ENCODE data around the gene TUBB4B.

Gene TUBB4B

DNA sequence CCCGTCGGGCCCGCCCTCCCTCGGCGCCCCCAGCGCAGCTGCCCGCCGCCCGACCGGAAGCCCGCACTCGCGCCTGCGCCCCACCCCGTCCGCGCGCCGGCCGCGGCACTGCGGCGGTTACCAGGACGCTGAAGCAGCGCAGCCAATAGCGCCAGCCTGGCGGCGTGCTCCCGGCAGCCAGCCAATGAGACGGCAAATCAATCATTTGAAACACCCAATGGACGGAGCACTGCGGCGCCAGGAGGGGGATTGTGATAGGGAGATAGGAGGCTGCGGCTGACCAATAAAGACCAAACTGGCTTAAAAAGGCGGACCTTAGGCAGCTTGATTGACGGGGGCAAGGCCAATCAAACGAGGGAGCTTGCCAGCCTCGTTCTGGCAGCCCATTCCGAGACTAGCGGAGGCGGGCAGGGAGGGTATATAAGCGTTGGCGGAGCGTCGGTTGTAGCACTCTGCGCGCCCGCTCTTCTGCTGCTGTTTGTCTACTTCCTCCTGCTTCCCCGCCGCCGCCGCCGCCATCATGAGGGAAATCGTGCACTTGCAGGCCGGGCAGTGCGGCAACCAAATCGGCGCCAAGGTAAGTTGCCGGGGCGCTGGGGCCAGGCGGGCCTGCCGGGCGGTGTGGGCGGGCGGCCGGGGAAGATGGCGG, at the start of gene TUBB4B:
Gene TUBB4B, plus strand, starts transcription at position 447 of the 649 bp plus-strand sequence. Its CDS starts 74 bp downstream, at position 521.
- peak; percentile 100 for DNase-seq

DNA sequence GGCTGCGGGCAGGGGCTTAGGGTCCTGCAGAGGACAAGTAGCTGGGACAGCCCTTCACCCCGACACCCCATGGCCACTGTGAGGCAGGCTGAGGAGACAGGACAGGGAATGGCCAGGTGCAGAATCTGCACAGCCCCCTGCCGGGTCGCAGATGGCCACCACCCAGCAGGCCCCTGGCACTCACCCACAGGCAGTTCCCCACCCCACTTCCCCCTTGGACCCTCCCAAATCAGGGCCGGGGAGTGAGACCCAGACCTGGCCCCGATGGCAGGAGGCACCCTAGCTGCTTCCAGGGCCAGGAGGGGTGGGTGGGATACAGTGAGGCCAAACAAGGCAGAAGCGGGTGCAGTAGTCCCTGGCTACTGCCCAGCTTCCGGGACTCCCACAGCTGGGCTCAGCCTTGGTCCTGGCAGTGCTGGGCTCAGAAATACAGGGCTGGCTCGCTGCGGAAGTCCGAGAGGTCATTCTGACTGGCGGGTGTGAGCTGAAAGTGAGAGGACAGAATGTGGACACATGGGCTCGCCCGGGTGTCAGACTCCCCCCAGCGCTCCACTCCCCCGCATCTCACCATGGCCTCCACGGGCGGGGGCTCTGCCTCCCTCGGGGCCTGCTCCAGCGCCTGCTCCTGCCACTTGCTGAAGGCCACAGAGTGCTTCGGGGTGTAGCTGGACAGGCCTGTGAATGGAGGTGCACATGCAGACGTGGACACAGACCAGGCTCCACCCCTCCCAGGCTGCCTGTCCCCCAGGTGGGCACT, 49.2 kb upstream of the TUBB4B start:
- no peak for DNase-seq

DNA sequence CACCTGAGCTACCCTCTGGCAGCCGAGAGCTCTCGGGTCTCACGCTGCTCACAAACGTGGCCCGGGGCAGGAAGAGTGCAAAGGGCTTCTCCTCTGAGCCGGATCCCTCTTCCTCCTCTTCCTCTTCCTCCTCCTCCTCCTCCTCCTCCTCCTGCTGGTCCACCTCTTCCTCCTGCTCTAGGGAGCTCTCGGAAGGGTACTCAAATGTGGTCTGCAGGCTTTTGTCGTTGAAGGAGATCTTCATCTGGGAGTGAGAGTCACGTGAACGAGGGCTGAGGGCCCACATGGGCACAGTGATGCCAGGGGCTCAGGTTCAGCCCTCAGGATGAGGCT, 48.7 kb upstream of the TUBB4B start:
- no peak for DNase-seq

DNA sequence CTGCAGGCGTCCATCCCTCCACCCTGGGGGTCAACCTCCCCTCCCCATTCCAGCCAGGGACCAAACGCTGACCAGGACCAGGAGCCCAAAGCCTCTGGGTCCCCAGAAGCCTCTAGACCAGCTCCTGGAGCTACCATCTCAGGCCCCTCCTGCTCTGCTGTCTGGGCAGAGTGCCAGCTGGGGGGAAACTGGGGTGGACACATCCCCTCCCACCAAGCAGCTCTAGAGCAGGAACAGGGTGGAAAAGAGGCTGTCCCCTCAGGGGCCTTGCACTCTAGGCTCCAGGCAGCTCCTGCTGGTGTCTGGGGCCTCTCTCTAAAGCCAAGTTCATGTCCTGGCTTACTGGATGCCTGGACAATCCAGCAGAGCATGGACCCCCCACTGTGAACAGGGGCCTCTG, 48.2 kb upstream of the TUBB4B start:
- DNase-seq, result no peak

DNA sequence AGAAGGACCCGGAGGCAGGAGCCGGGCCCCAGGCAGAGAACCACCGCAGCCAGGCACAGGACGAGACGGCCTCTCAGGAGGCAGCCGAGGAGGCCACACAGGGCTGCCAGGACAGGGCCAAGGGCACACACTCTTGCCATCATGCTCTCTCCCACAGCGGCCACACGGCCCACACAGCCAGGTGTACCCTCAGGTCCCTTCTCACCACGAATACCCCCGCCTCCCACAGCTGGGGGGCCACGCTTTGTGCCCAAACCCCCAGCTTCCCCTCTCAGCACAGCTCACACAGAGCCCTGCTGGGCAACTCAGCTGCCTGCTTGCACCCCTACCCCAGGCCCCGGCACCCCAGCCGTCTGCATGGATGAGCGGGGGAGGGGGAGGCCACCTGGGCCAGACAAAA, 47.3 kb upstream of the TUBB4B start:
- no peak for DNase-seq

DNA sequence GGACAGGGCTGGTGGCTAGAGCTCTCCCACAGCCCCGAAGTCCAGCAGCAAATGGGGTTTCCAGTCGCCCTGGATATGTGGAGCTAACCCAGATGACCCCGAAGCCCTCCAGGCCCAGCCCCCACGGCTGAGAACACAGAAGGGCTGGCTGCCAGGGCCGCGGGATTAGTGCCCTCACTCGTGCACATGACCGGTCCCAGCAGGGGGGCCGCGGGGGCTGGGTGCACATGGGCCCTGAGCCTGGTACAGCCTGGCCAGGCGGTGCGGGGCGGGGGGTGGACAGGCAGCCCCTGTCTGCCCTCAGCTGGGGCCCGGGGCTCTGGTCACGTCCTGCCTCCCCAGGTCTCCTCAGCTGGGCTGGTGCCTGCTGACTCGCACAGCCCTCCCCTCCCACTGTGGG, 46.7 kb upstream of the TUBB4B start:
- DNase-seq, result no peak

DNA sequence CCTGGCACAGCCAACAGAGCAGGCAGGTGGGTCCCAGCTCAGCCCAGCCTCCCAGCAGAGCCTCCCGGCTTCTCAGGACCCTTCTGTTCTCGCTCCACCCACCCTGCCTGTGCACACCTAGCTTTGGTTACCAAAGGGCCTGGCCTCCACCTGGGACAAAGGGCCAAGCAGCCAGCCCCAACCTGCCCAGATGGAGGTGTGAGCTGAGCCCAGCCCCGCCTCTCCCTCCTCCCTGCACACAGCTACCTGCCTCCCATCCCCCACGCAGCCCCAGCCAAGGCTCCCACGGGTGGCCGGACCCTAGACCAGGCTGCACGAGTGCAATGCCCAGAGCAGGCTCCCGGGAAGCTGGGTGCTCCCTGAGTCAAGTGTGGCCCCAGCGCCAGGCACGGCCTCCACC, 46.2 kb upstream of the TUBB4B start:
- peak; percentile 52 for DNase-seq

DNA sequence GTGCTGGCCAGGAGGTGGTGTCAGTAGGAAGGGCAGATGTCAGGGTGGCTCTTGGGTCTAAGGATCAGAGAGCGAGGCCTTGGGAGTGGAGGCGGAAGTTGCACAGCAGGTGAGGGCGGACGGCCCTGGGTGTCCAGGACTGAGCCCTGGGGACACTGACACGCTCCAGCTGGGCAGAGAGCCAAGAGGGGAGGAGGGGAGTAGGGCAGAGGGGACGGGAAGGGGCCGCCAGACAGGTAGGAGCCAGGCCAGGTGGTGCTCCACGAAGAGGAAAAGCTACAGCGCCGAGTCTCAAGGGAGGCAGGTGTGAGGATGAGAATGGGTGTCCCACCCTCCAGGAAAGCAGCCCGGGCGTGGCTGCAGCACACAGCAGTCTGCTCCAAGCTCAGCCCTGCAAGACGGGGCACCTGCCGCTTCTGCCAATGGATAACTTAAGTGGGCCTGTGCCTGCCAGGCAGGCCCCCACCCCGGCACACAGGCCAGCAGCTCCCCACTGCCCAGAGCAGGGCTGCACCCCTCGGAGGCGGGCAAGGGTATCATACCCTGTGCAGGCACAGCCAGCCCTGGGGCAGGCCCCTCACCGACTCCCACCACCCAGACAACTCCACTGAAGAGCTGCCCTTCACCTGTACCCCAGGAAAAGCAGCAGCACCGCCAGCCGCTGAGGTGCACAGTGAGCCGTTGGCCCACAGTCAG, 45.4 kb upstream of the TUBB4B start:
- peak; percentile 96 for DNase-seq

DNA sequence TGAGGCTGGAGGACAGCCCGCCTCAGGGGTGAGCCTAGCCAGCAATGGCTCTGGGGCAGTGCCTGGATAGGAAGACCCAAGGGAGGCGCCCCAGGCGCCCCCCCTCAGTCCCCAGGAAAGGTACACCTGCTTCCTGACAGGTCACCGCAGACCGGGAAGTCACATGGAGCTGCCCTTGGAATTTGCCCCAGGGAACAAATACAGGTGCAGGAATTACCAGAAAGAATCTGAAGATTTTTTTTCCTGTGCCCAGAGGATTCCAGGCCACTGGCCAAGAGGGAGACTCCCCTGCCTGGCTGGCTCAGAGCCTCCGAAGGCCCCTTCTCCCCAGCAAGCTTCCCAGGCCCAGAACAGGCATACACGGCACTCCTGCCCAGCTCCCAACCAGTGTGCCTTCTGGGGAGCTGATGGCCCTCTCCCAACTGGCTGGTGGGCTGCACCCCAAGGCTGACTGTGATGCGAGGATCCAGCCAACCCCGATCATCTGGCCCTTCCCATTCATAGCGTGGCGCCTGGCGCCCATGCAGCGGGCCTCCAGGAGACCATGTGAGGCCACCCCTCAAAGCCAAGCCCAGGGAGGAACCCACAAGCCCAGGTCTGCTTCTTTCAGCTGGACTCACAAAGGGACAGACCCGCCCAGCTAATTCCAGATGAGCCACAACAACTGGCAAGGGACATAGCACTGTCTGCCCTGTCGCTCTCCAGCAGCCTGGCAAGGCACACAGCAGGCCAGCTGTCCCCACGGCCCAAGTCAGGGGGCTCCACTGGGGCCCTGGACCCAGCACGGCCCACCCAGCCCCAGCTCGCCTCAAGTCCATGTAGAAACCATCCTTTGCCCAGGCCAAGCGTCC, 42.8 kb upstream of the TUBB4B start:
- no peak for DNase-seq

DNA sequence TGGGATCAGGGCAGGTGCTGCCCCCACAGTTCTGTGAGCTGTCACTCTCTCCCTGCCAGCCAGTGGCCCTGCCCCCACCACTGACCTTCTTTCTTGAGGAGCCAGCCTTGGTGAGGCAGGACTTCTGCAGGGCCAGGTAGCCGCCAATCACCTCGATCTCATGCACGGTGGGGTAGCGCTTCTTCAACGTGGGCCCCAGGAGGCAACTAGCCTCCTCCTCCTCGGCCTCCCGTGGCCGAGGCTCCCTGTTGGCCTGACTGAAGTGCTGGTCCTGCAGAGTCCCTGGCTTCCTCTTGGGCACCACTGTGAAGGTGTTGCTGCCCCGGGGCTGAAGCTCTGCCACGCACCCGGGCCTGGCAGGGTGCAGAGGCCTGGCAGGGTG, 42.2 kb upstream of the TUBB4B start:
- no peak for DNase-seq

DNA sequence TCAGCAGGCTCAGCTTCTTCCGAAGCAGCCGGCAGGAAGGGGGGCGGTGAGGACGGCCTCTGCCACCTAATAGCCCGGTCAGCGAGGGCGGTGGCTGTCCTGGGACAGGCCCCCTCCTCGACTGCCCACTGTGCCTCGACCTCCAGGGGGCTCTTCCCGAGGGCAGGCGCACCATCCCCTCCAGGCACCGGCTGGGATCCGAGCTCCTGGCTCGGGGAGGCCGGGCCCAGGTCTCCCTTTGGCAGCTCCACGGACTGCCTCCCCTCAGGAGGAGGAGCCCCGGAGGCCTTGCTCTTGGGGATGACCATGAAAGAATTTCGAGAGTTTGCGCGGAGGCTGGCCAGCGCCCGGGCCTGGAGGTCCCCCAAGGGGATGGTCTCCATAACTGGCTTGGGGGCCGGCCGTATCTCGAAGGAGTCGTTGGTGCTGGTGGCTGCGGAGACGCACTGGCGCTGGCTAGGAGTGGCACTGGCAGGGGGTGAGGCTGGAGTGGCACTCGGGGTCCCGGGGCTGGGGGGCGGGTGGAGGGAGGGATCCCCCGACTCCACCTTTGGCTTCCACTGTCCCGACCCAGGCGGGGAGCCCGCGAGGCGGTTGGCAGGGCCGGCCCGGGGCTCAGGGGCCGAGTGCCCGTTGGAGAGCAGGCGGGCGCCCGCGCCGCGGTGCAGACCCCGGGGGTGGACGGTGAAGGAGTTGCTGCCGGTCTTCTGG, 41.5 kb upstream of the TUBB4B start:
- DNase-seq, result no peak

DNA sequence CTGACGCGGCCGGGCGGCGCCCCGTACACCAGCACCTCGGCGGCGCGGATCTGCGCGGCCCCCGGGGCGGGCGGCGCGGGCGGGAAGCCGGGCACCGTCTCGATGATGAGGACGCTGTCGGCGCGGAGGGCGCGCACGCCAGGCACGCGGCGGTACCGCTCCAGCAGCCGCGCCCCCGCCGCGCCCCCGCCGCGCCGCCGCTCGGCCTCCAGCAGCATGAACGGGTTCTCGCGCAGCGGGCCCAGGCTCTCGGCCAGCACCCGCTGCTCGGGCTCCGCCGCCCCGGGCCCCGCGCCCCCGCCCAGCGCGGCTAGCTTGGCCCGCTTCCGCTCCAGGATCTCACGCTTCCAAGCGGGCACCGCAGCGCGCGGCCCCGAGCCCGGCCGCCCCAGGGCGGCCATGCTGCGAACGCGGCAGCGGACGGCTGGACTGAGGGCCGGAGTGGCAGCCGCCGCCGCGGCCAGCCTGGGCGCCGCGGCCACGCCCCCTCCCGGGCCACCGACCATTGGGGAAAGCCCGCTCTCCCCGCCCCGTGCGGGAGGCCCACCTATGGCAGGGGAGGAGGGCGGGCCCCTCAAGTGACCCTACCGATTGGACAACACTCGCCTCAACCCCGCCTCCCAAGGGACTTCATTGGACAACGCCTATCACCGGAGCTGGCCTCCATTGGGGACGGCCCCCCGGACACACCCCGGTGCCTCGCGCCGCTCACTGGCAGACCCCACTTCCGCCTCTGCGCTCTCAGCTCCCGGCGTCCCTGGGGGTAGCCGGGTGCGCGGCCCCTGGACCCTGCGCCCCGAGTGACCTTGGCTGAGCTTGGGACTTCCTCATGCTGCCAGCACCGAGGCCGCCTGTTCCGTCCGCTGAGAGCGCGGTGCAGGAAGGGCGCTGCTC, 40.5 kb upstream of the TUBB4B start, which contains the start of gene TPRN:
Gene TPRN, minus strand, starts transcription at position 431 of the 894 bp plus-strand sequence. Its CDS starts 30 bp downstream, at position 401.
- peak; percentile 99 for DNase-seq

DNA sequence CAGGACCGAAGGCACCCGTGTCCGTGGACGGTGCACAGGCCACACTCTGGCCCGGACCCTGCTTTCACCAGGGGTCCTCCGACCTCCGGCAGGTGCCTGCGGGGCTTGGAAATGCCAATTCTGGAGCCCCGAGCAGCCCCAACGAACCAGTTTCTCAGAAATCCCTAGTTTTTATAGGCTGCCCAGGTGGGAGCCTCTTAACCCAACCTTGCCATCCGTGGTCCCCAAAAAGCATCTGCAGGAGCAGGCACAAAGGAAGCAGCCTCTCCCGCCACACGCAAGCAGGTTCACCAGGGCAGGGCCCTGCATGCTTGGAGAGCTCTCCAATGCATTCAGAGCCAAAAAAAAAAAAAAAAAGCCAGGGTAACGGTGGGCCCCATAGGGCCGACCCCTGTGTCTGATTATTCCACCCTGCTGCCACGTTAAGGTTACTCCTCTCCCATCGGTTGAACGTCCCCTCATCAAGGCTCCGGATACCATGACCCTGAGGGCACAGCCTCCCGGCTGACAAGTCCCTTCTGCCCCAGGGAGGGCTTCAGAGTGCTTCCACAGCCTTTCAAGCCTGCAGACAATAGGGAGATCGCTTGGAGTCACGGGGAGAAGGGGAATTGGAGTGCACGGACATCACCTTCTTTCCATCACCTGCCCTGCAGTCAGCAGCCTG, 39.8 kb upstream of the TUBB4B start:
- DNase-seq, result no peak

DNA sequence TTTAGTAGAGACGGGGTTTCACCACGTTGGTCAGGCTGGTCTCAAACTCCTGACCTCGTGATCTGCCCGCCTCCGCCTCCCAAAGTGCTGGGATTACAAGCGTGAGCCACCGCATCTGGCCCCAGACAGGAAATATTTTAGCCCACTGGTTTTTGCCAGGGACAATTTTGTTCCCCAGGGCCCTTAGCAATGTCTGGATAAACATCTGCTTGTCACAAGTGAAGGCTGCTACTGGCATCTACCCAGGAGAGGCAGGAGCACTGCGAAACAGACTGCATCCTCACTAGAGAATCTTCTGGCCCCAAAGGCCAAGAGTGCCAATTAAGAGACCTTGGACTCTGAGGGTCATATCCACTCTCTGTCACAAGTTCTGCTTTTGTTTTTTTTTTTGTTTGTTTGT, 38.1 kb upstream of the TUBB4B start:
- no peak for DNase-seq

DNA sequence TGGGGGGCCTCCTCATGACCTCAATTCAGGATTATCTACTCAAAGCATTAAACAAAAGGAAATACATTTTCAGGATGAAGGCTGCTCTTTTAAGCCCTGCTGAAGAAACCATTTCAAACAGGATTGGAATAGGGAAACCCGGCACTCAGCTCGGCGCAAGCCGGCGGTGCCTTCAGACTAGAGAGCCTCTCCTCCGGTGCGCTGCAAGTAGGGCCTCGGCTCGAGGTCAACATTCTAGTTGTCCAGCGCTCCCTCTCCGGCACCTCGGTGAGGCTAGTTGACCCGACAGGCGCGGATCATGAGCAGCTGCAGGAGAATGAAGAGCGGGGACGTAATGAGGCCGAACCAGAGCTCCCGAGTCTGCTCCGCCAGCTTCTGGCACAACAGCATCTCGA, 36.4 kb upstream of the TUBB4B start:
- no peak for DNase-seq

DNA sequence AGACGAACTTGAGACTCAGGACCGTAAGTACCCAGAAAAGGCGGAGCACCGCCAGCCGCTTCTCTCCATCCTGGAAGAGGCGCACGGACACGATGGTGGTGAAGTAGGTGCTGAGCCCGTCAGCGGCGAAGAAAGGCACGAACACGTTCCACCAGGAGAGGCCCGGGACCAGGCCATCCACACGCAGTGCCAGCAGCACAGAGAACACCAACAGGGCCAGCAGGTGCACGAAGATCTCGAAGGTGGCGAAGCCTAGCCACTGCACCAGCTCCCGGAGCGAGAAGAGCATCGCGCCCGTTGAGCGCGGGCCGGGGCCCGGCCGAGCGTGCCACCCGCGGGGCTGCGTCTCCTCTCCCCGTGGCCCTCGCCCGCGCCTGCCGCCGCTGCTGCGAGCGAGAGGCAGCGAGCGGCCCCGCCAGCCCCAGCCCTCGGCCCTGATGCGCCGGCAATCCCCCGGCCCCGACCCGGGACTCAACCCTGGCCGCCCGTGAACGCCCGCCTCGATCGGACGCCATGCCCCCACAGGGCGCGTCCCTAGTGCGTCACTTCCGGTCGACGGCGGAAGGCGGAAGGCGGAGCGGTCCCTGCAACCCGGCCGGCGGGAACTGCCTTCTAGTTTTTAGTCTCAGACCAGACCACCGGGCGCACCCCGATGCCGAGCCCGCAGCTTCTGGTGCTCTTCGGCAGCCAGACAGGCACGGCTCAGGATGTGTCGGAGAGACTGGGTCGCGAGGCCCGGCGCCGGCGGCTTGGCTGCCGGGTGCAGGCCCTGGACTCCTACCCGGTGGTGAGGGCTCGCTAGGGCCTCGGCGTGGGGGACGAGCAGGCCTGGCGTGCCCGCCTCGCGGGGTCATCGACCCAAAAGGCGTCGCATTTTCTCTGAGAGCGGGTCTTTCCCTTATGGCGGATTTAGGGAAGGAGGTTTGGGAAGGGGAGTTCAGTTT, 35.7 kb upstream of the TUBB4B start, which contains the start of the genes NDOR1 and TMEM203:
Gene NDOR1, plus strand, starts transcription at position 575 of the 944 bp plus-strand sequence. Its CDS starts 78 bp downstream, at position 653.
Gene TMEM203, minus strand, starts transcription at position 523 of the 944 bp plus-strand sequence. Its CDS starts 234 bp downstream, at position 289.
- peak; percentile 88 for DNase-seq

DNA sequence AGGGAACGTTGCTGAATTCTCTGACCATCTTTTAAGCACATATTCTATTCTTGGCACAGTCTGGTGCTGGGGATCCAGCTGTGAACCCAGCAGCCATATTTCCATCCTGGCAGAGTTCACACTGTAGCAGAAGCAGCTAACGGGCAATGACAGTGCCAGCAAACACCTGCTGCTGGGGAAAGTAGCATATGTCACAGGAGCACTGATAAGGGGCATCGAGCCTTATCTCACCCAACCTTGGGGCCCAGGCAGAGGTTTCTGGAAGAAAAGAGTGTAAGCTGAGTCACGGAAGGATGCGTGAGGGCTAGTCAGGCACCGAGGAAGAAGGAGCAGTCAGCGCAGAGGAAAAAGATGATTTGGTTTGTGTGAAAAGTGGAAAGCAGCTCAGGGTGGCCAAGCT, 34.5 kb upstream of the TUBB4B start:
- DNase-seq, result no peak

DNA sequence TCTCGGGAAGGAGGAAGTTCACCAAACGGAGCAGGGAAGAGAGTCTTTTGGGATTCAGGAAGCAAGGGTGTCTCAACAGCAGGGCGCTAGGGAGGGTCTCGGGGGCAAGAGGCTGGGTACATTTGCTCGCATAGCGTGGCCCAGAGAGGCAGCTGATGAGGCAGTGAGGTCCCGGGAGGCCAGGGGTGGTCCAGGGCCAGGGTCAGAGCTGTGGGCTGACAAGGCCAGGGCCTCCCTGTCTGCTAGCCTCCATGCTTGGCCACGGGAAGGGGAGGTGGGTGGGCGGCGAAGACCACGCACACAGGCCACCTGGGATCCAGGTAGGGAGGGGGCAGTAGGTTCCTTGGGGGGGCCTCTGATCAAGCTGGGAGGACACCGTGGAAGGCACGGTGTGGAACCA, 29.6 kb upstream of the TUBB4B start:
- no peak for DNase-seq

DNA sequence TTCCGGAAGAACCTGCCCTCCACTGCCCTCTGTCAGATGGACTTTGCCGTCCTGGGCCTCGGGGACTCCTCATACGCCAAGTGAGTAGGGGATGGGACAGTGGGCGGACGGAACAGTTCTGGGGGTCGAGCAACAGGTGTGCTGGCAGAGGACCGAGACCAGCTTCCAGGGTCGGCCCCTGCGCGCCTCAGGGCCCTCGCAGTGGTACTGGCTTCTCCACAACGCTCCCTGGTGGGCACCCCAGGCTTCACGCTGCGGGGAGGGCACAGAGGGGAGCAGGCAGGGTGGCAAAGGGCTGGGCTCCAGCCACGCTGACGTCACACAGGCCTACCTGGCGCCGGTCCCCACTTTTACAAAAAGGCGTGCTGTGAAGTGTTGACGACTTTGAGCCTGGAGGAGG, 28.6 kb upstream of the TUBB4B start:
- no peak for DNase-seq

Measured in NCI-H345 (cell line).